ENCODE results near the gene FAM131C.

The FAM131C gene

GRCh38 chr1:16073490-16074119 lies at the start of gene FAM131C:
Gene FAM131C, minus strand, starts transcription at chr1:16073651. Its CDS starts 209 bp downstream, at chr1:16073442.
- Histone ChIP-seq H3K27ac (no peak within 1 kb of the TSS), H3K4me3 (peak within 1 kb of the TSS; percentile 67)
- TF ChIP-seq CTCF (IDR thresholded peaks at IDR 0.05), result peak; percentile 25
- DNase-seq (ENCODE audit: low spot score), result no peak

GRCh38 chr1:16122916-16123315 lies 49.5 kb upstream of the FAM131C start:
- H3K4me3 ChIP-seq, result no peak overlapping the region
- no peak overlapping the region for H3K27ac ChIP-seq
- no peak for TF ChIP-seq CTCF (IDR thresholded peaks at IDR 0.05)
- DNase-seq (ENCODE audit: low spot score), result no peak

- no peak for TF ChIP-seq CTCF (IDR thresholded peaks at IDR 0.05)
- Histone ChIP-seq H3K4me3 (no peak overlapping the region), H3K27ac (no peak overlapping the region)
- DNase-seq (ENCODE audit: low spot score), result no peak
Measured at GRCh38 chr1:16122350-16122881, 49.0 kb upstream of the FAM131C start.

GRCh38 chr1:16120940-16121410 lies 47.5 kb upstream of the FAM131C start:
- no peak for DNase-seq (ENCODE audit: low spot score)
- TF ChIP-seq CTCF (IDR thresholded peaks at IDR 0.05), result no peak
- Histone ChIP-seq H3K27ac (no peak overlapping the region), H3K4me3 (no peak overlapping the region)

- DNase-seq (ENCODE audit: low spot score), result no peak
Measured at GRCh38 chr1:16120407-16120806, 47.0 kb upstream of the FAM131C start.

GRCh38 chr1:16119926-16120325 lies 46.5 kb upstream of the FAM131C start:
- H3K4me3 ChIP-seq, result no peak overlapping the region
- DNase-seq (ENCODE audit: low spot score), result no peak
- H3K27ac ChIP-seq, result no peak overlapping the region

More at GRCh38 chr1:16120407-16120806, 47.0 kb upstream of the FAM131C start:
- Histone ChIP-seq H3K4me3 (no peak overlapping the region), H3K27ac (no peak overlapping the region)
- no peak for TF ChIP-seq CTCF (IDR thresholded peaks at IDR 0.05)

More at GRCh38 chr1:16119926-16120325, 46.5 kb upstream of the FAM131C start:
- no peak for TF ChIP-seq CTCF (IDR thresholded peaks at IDR 0.05)
